Activated naive CD4-positive, alpha-beta T cell treated with anti-CD3 and anti-CD28 coated beads, Interleukin-2, amount 50 U/mL, for 16 hours (primary cell): ENCODE results near the gene KRTAP19-3.
"Not testable (repeated sequence)": the region's sequence is repeated elsewhere in the genome, so short reads cannot be mapped to it uniquely, and the experiment has no call there.

ENCODE experiments used
- DNase-seq: peaks from one replicate; pipeline ENCODE4 v3.0.0-alpha.2; 2020

Gene KRTAP19-3

GRCh38 chr21:30491963-30492428, at the start of gene KRTAP19-3:
KRTAP19-3 (minus strand) TSS chr21:30492013; CDS start chr21:30491957, 56 bp downstream.
- no peak for DNase-seq

GRCh38 chr21:30518876-30519275, 27.1 kb upstream of the KRTAP19-3 start:
- DNase-seq, result no peak

DNA sequence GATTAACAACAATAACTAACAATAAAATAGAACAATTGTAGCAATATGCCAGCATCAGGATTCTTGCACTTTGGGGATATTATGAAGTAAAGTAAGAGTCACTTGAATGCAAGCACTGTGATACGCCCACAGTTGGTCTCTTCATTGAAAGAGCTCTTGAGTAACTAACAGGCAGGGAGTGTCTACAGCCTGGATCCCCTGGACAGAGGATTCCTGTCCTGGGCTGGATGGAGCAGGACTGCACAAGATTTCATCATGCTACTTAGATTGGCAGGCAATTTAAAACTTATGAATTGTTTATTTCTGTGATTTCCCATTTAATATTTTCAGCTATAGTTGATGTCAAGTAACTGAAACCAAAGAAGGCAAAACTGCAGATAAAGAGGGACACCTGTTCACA, 23.9 kb upstream of the KRTAP19-3 start:
- no peak for DNase-seq

DNA sequence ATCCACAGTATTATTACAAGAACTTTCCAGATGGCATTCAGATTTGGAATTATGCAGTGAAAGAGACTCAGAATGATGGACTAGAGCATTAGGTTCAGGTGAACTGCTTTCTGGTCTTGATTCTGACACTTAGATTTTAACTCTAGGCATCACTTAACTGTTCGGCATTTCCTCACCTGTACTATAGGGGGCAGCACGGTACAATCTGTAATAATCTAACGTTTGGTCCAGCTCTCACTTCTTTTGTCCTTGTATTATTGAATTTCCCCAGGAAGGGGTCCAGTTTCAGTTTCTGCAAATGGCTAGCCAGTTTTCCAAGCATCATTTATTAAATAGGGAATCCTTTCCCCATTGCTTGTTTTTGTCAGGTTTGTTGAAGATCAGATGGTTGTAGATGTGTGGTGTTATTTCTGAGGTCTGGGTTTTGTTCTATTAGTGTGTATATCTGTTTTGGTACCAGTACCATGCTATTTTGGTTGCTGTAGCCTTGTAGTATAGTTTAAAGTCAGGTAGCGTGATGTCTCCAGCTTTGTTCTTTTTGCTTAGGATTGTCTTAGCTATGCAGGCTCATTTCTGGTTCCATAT, 13.9 kb upstream of the KRTAP19-3 start:
- DNase-seq, result not testable (repeated sequence)

DNA sequence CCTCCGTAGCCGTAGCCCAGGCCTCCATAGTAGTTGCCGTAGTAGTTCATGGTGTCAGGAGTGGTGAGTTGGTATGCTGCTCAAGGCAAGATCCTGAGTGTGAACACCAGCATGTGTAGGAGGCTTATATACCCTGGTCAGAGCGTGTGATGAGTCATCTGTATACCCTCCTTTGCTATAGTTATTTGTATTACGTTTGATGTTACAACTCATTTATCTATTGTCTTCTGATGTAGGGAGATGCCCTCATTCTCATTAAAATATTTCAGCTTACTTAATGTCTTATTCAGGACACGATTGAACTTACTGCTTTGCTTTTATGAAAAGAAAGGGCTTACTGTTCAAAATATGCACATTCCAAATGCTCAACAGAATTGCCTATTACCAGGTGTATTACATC, 10.2 kb upstream of the KRTAP19-3 start, which contains the start of gene KRTAP19-5:
Gene KRTAP19-5 (minus strand): TSS at position 101 of the 400 bp plus-strand sequence. CDS start 51 bp downstream, at position 50.
- DNase-seq, result no peak

DNA sequence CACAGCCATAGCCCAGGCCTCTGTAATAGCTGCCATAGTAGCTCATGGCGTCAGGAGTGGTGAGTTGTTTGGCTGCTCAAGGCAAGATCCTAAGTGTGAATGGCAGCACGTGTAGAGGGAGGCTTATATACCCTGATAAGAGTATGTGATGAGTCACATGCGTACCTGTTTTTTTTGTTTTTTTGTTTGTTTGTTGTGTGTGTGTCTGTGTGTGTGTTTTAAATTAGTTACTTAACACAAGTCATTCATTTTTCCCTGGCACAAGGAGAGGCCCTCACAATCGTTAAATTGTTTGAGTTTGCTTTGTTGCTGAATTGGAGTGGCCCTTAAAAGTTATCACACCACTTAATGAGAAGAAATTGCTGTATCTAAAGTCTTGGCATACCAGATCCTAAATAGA, 5.3 kb upstream of the KRTAP19-3 start, which contains the start of gene KRTAP19-4:
Gene KRTAP19-4 (minus strand): TSS at position 101 of the 400 bp plus-strand sequence. CDS start 55 bp downstream, at position 46.
- DNase-seq, result no peak

GRCh38 chr21:30487336-30487735, 4.5 kb downstream of the KRTAP19-3 start, which contains the start of gene KRTAP19-2:
KRTAP19-2 (minus strand) TSS chr21:30487436; CDS start chr21:30487348, 88 bp downstream.
- DNase-seq, result no peak

DNA sequence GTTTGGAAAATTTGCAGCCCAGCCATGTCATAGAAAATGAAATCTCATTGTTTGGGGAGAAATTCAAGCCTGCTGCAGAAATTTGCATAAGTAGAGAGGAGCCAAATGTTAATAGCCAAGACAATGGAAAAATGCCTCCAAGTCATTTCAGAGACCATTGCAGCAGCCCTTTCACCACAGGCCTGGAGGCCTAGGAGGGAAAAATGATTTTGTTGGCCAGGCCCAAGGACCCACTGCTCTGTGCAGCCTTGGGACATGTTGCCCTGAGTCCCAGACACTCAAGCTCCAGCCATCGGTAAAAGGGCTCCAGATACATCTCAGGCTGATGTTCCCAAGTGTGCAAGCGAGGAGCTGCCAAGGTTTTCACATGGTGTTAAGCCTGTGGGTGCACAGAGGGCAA, 5.6 kb downstream of the KRTAP19-3 start:
- DNase-seq, result no peak

- no peak for DNase-seq
Observed at GRCh38 chr21:30482130-30482529, 9.7 kb downstream of the KRTAP19-3 start.

DNA sequence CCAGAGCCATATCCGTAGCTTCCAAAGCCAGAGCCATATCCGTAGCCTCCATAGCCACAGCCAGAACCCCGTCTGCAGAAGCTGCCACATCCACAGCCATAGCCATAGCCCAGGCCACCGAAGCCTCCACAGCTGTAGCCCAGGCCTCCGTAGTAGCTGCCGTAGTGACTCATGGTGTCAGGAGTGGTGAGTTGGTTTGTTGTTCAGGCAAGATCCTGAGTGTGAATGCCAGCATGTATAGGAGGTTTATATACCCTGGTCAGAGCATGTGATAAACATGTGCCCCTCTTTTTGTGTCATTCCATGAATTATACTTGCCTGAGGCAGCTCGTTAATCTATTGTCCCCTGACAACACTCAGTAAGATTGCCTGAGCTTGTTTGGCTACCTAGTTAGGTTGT, 11.7 kb downstream of the KRTAP19-3 start, which contains the start of gene KRTAP19-1:
Gene KRTAP19-1 (minus strand): TSS at position 223 of the 400 bp plus-strand sequence. CDS start 50 bp downstream, at position 173.
- DNase-seq, result no peak

GRCh38 chr21:30479259-30479658, 12.6 kb downstream of the KRTAP19-3 start:
- no peak for DNase-seq

GRCh38 chr21:30478004-30478403, 13.8 kb downstream of the KRTAP19-3 start:
- DNase-seq, result no peak

- no peak for DNase-seq
Observed at GRCh38 chr21:30468900-30469714, 22.7 kb downstream of the KRTAP19-3 start.

DNA sequence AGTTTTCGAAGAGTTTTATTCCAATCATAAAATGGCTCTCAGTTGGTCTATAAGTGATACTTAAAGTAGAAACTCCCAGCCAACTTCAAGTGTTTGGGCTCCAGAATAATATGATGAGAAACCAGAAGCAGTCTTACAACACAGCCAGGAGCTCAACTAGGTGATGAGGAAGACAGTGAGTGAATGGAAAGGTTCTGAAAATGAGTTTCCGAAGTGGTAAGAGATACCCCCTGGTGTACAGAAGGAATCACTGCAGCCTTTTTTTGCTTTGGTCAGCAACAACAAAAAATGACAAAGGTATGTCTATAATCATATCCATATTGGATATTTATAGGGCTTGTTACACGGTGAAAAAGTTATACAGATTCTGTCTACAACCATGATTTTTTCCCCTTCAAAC, 28.1 kb downstream of the KRTAP19-3 start:
- DNase-seq, result no peak

DNA sequence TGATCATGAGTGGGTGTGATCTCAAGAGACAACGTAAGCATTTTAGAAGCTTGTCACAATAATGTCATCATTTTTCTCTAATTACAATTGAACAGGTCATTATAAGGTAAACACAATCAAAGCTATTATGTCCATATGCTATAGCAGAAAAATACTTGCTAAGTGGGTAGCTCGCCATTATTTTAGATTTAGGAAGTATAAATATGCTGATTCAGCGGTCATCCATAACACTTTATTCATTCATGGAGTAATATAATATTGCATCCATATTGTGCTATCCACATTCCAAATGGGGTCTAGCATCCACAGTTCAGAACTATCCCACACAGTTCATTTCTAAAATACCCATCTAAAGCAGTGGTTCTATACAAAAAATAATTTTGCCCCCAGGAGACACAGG, 43.3 kb downstream of the KRTAP19-3 start:
- DNase-seq, result no peak

- no peak for DNase-seq
Observed at GRCh38 chr21:30447056-30447455, 44.8 kb downstream of the KRTAP19-3 start.

- no peak for DNase-seq
Observed at GRCh38 chr21:30444204-30444603, 47.6 kb downstream of the KRTAP19-3 start.

DNA sequence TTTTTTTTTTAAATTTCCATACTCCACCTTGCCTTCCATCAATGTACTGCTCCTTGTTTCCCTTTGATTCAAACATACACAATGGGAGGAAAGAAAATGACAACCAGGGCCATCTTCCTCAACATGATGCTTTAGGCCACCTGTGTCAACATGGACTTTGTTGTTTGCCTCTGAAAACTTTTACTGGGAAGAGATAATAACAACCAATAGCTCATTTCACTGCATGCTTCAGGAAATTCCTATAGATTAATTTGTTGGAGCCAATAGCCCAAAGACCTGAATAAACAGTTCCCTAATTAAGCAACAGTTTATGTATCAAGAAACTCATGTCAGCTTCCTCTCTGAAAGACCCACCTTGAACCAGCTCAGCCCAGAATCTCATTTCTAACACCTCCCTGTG, 48.6 kb downstream of the KRTAP19-3 start:
- no peak for DNase-seq
